NCI-H510A treated with DMSO at 0.1 percent for 48 hours (cell line): Measurements from ENCODE around the gene COPG1.

ENCODE experiments used
- DNase-seq: peaks from one replicate; lab custom pipeline; 2025; lab: John Stamatoyannopoulos, UW

COPG1 gene

DNA sequence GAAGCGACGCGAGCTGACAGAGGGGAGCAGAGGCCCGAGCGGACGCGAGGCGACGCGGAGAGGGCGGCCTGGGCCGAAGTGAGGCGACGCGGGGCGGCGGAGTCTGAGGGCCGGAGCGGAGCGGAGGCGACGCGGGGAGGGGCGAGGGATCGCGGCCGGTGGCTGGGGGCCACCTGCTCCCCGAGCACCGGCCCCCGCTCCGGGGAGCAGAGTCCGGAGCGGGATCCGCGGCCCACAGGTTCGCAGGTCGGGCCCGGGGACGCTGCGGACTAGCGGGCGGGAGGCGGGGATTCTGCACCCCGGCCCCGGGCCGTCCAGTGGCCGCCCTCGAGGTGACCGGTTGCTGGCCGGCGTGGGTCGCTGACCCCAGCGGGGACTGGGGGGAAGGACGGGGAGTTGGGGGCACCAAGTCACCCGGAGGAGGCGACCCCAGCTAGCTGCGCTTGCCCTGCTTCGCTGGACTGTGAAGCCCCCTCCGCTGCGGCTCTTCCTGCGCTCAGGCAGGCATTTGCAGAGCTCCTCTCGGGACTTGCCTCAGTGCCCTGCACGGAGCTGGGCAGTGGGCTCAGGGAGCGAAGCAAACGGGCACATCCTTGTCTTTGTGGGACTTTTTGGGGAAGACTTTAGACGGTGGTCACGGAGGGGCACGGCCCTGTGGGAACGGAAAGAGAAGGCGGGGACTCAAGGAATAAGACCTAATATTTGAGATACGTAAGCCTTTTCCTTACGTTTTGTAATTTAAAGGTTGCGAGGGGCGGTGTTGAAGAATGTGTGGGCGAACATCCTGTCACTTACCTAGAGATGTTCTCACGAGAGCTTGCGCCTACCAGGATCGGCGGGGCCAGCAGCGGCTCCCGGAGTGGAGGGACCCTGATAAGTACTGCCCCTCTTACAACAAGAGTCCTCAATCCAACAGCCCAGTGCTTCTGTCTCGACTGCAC, 29.8 kb downstream of the COPG1 start:
- DNase-seq, result peak; percentile 48

DNA sequence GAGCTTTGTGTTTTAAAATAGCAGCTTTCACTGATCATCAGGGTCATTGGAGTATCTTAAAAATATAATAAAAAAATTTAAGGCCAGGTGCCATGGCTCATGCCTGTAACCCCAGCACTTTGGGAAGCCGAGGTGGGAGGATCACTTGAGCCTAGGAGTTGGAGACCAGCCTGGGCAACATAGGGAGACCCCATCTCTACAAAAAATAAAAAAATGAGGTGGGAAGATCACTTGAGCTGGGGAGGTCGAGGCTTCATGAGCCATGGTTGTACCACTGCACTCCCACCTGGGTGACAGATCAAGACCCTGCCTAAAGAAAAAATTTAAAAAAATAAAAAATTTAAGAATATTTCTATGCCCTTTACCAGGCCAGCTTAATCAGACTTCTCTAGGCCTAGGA, 30.8 kb downstream of the COPG1 start:
- DNase-seq, result no peak

DNA sequence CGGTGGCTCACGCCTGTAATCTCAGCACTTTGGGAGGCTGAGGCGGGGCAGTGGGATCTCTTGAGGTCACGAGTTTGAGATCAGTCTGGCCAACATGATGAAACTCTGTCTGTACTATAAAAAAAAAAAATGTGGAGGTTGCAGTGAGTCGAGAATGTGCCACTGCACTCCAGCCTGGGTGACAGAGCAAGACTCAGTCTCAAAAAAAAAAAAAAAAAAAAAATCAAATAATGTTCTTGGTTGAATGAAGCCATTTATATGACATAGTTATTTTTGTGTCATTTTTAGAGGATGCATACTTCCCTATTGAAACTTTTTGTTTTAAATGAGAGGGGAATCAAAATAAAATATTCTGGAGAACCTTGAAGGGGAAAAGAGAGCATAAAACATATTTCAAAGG, 32.3 kb downstream of the COPG1 start:
- no peak for DNase-seq

DNA sequence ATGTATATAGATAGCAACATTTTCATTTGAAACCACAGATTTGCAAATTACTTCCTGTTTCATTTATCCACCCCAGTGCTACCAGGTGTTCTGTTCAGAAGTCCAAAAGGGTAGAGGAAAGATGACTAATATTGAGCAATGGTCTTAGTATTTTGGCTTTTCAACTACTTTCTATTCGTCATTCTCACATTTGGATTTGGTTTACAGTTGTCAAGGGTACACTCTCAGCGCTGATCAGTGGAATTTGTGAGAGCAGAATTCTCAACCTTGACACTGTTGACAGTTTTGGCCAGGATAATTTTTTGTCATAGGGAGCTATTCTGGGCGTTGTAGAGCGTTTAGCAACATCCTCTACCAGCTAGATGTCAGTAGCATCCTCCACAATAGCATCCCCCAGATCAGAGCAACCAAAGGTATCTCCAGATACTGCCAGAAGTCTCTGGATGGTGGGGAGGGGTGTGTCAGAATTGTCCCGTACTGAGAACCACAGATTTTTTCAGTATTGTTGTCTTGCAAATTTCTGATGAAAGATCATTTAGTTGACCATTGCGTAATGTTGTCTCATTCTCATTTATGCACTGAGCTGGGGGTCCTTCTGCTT, 33.4 kb downstream of the COPG1 start:
- DNase-seq, result no peak

DNA sequence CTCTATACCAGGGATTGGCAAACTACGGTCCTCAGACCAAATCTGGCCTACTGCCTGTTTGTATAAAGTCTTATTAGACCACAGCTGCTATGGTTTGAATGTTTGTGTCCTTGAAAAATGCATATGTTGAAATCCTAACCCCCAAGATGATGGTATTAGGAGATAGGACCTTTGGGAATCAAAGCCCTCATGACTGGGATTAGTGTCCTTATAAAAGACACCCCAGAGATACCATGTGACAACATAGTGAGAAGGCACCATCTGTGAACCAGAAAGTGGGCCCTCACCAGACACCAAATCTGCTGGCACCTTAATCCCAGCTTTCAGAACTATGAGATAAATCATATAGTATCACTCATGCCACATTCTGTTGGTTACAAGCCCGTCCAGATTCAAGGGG, 36.7 kb downstream of the COPG1 start:
- no peak for DNase-seq

DNA sequence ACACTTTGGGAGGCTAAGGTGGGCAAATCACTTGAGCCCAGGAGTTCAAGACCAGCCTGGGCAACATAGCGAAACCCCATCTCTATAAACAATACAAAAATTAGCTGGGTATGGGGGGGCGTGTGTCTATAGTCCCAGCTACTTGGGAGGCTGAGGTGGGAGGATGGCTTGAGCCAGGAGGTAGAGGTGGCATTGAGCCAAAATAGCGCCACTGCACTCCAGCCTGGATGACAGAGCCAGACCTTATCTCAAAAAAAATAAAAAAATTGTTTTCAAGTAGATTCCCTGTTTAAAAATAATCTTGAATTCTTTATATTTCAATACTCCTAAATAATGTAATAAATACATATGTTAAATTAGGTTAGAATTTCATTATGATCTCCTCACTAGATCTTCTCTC, 39.0 kb downstream of the COPG1 start:
- DNase-seq, result no peak

DNA sequence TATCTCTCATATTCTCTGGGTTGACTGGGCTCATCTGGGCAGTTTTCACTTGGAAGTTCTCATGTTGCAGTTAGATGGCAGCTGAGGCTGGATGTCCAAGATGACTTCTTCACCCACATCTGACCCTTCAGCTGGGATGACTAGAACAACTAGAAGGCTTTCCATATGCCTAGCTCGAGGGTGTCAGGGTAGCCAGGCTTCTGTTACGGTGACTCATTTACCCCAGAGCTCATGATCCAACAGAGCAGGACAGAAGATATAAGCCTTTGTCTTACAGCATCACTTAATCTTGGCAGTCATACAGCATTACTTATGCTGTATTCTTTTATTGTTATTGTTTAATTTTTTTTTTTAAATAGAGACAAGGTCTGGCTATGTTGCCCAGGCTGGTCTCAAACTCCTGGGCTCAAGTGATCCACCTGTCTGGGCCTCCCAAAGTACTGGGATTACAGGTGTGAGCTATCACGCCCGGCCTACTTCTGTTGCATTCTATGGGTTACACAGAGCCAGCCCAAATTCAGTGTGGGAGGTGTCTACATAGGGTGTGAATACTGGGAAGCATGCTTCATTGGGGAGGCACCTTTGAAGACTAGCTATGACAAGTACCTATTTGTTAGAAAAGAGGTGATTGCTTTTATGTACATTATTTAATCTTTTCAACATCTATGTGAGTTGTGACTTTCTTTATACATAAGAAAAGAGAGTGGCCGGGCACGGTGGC, 40.0 kb downstream of the COPG1 start:
- DNase-seq, result no peak

DNA sequence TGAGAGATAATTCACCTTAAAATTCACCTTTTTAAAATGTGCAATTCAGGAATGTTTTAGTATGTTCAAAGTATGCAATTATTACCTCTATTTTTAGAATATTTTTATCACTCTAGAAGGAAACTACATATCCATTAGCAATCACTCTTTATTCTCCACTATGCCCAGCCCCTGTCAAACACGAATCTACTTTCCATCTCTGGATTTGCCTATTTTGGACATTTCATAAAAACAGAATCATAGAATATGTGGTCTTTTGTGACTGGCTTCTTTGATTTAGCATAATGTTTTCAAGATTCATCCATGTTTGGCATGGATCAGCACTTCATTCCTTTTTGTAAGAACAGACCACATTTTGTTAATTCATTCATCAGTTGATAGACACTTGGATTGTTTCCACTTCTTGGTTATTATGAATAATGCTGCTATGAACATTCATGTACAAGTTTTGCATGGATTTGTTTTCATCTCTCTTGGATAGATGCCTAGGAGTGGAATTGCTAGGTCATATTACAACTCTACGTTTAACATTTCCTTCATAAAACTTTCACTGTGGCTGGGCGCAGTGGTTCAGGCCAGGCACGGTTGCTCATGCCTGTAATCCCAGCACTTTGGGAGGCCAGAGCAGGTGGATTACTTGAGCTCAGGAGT, 42.0 kb downstream of the COPG1 start:
- DNase-seq, result no peak

DNA sequence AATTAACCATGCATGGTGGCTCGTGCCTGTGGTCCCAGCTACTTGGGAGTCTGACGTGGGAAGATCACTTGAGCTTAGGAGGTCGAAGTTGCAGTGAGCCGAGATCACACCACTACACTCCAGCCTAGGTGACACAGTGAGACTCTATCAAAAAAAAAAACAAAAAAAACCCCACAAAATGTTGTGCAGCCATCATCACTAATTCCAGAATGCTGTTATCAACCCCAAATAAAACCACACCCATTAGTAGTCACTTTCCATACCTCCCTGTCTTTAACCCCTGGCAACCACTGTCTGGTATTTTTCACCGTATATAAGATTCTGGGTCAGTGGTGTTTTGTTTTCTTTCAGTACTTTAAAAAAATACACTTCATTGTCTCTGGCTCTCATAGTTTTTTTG, 45.9 kb downstream of the COPG1 start:
- DNase-seq, result no peak

DNA sequence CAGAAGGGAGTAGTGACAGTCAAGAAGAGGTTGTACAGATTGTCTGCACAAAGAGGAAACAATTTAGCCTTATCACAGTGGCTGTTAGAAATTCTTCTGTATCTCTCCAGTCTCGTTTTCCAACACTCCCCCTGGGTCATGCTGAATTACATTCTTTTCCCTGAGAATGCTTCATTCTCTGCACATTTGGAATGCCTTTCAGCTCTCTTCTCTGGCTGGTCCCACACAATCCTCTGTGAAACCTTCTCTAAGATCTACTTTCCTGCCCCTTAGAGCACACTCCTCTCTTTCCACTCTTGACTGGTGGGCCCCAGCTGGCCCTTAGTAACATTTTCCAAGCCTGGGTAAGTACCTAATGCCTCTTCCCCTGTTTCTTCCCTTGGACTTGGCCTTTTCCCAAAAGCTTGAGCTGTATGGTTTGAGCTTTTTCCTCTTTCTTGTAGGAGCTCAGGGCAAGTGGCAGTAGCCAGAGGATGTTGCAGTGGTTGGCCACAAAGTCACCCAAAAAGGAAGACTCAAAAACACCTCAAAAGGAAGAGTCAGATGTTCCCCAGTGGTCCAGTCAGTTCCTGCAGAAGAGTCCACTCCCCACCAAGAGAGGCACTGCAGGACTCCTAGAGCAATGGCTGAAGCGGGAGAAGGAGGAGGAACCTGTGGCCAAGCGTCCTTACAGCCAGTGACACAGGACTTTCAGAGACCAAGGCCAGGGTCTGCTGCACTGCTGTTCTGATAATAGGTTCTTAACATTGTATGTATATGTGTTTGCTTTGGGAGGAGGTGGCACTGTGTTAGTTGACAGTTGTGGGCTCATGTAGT, 54.9 kb downstream of the COPG1 start:
- DNase-seq, result no peak

DNA sequence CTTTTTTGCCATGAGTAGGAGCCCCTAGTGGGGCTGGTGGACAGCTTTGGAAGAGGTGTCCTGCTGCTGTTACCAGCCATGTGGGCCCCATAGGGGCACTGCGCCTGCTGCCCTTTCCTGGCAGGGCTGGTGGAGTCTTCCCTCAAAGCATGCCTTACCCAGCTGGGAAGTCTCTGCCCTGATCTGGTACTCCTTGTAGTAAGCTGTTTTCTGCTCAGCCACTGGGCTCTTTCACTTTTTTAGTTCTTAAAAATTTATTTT, 55.5 kb downstream of the COPG1 start:
- no peak for DNase-seq

DNA sequence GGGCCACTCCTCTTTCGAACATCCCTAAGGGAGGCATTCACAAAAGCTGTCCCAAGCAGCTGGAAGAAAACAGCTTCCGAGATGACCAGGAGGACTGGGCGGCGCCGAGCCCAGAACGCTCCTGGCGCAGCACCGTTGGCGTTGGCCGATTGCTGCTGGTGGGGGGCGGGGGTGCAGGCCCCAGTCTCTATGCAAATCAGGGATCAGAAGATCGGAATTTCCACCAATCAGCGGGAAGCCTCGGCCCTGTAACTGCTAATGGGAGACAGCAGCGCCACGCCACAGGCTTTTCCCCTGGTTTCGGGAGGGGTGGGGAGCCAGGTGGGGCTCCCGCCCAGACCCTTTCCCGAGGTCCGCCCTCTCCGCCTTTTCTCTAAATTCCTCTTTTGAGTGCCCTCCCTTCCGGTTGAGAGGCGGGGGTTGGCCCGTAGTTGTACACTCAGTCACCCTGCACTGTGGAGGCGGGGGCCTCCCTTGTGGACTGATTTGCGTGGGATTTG, 56.2 kb downstream of the COPG1 start:
- no peak for DNase-seq

DNA sequence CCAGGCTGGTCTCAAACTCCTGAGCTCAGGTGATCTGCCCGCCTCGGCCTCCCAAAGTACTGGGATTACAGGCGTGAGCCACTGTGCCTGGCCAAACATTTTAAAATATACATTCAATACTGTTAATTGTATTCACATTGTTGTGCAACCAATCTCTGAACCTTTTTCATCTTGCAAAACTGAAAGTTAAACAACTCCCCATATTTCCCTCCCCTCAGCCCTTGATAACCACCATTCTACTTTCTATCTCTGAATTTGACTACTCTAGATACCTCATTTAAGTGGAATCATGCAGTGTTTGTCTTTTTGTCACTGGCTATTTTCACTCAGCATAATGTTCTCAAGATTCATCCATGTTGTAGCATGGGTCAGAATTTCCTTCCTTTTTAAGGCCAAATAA, 59.2 kb downstream of the COPG1 start:
- no peak for DNase-seq

DNA sequence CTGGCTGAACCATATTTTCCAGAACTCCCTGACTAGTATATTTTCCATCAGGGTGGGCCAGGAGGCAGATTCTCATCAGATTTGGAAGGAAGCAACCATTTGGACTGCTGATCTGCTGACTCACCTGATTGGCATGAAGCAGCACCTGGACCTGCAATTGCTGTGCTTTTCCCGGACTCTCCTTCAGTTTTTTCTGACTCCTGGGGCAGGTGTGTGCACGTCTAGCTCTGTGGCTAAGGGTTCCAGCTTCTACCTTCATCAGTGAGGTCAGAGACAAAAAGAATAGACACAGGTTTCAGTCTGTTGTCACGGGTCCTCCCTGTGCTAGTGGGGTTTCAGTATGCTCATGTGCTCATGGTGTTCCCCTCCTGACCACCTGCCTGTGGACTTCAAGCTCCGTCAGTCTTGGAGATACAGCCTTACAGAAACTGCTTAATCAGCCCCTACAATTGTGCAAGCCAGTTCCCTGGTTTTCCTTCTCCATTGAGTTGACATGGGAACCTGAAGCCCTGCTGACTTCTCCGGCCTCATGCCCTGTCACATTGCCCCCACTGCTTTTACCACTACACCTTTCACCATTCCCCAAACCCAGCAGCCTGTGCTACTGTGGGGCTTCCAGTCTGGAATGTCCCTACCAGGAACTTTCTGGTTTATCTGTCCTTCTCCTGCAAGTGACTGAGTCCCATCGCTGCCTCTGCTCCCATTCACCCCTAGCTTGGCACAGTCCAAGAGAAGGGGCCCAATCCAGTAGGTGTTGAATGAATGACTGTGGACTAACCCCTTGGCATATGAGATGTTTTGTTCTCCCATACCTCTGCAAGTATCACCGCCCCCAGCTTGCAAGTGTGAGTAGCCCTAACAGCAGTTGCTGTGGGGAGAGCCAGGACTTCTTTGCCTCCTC, 61.0 kb downstream of the COPG1 start:
- peak; percentile 23 for DNase-seq

DNA sequence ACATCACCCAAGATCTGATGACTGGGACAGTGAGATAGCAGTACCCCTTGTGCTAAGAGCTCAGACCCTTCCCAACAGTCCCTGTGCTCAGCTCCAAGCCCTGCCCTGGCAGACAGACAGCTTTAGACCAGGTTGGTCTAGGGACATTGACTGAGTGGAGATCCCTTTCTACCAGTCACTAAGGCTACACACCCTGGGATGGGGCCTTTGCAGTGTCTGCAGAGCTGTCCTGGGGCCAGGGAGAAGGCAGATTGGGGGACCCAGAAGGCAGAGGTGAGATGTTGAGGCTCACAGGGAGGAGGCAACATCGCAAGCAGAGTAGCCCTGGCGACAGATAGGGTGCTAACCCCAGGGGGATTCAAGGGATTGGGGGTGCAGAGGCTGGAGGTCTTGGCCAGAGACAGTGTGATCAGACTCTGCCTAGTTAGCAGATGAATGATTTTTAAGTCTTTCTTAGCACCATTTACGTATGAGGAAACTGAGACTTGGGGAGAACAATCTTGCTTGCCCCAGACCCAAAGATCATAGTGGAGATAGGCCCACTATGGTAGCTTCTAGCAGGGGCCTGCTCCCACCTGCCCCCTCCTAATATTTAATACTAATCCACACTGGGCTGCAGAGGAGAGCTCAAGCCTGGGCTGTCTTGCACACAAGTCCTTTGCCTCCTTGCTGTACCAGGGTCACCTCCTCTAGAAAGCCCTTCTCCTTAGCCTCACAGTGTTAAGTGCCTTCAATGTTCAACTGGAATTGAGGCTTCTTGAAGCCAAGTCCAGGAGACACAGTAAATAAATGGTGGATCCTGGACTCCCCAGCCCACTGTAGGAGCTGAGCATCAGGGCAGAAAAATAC, 61.9 kb downstream of the COPG1 start:
- DNase-seq, result no peak

DNA sequence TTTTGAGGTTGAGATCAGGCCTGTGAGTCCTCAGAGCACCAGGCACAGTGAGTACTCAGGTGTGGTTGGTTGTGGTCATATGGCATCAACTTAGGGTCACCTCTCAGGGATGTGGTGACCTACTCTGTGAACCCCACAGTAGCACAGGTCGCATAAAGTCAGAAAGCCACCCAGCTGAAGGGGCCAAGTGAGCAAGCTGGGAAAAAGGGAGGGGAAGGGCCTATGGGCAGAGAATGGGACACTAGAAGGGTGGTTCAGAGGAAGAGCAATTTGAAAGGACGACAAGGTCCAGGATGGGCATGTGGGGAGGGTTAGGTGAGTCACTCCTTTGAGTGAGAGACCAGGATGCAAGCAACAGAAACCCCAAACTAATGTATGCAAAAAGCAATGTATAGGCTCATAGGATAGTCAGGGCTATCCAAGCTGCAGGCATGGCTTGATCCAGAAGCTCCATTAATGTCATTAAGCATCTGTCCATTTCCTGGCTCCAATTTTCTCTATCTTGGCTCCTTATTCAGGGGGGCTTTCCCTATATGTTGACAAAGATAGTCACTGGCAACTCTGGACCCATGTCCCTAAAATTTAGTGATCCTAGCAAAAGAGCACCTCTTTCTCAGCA, 62.7 kb downstream of the COPG1 start:
- DNase-seq, result no peak

DNA sequence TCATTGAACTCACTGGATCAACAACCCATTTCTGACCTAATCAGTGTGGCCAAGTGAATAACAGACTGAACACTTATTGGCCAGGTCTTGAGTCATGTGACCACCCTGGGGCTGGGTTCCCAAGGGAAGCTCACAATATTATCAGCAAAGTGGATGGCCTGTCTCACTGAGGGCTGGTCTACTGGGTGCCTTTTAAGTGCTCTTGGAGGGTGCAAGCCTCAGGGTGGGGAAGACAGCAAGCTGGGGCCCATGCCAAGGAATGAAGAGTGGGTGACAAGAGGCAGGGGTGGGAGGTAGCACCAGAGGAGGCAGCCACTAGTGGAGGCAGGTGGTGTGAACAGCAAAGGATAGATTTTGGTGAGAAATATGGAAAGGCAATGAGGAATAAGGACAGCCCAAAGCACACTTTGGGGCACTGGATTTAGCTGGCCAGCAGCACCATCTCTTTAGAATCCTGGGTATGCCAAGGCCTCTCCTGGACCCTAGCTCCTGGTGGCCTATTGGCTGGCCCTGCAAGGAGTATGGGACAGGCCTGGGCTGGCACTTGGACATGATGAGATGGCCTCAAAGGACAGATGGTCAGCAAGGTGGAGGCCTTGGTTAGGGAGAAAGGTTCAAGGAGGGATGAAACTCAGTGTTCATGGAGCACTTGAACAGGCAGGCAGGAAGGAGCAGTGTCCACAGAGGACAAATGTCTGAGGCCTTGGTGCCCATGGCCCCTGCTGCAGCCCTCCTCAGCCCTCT, 63.4 kb downstream of the COPG1 start:
- no peak for DNase-seq

DNA sequence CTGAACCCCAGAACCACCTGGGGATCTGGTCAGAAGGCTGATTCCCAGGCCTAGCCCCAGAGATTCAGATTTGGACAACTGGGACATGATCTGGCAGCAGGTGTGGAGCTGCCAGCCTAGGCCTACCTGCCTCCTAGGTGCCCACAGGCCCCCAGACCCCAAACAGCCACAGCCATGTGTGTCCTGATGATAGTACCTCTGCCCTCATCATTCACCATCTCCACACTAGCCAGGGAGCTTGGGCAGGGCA, 63.9 kb downstream of the COPG1 start:
- no peak for DNase-seq
